HG03558 (cell line): ENCODE data around the gene ABHD11.

Experiments
- ATAC-seq: cut with Tn5 transposase; IDR thresholded peaks from one replicate; pipeline ENCODE4 v1.9.1; 2021; ENCODE audit warnings: moderate number of reproducible peaks; ENCODE audit not compliant: unreplicated experiment; ENCODE audit errors: extremely low read depth

The ABHD11 gene

GRCh38 chr7:73702665-73703064 is 35.9 kb downstream of the ABHD11 start:
- ATAC-seq = no peak

DNA sequence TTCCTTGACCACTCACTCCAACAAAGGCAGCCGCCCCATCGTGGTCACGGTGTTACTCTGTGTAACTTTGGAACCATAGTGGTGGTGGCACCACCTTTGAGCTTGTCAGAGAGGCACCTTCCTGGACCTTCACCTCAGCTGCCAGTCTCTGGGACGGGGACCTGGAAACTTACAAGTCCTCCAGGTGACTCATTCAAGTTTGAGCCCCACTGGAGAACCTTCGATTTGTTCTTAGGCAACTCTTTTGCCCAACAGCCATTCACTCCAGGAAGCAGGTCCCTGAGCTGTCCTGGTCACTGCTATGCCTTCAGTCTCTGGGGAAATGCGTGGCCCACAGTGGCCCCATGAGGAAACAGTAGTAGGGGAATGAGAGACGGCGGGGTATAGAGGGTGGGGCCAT is 36.4 kb downstream of the ABHD11 start:
- ATAC-seq = no peak

DNA sequence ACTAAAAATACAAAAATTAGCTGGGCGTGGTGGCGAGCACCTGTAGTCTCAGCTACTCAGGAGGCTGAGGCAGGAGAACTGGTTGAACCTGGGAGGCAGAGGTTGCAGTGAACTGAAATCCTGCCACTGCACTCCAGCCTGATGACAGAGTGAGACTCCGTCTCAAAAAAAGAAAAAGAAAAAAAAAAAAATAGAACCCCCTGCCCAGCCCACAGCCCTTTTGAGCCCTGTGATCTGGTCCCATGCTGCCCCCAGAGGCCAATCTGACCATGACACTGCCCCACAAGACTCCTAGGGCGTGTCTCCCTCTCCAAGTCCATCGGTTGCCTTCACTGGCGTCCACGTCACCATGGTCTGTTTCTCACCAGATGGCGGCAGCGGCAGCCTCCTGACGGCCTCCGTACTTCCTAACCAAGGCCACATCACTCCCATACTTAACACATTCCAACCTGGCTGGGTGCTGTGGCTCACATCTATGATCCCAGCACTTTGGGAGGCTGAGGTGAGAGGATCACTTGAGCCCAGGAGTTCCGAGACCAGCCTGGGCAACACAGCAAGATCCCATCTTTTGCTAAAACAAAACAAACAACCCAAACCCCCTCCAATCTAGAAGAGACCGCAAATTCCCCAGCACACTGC is 37.1 kb downstream of the ABHD11 start:
- no peak for ATAC-seq

DNA sequence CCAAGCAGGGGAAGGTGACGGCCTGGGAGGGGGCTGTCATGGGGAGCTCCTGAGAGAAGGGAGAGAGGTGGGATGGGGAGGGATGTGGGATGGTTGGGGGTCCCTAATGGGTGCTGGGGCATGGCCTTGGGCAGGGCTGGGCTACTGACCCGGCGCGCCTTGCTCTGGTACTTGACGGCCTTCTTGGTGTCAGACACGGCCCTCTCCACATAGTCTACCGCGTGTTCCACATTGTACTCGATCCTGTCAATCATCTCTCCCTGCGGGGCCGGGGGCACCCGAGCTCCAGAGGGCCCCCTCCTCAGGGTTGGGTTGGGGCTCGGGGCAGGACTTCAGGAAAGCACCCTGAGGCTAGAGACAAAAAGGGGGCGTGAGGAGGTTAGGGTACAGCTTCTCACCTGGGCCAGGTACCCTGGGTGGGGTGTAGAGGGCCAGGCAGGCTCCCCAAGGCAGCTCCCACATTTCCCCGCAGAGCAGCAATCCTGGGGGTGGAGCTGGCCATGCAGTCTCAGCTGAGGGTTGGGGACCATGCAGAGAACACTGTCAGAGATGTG is 37.9 kb downstream of the ABHD11 start:
- no peak for ATAC-seq

GRCh38 chr7:73700069-73700423 is 38.6 kb downstream of the ABHD11 start:
- no peak for ATAC-seq

DNA sequence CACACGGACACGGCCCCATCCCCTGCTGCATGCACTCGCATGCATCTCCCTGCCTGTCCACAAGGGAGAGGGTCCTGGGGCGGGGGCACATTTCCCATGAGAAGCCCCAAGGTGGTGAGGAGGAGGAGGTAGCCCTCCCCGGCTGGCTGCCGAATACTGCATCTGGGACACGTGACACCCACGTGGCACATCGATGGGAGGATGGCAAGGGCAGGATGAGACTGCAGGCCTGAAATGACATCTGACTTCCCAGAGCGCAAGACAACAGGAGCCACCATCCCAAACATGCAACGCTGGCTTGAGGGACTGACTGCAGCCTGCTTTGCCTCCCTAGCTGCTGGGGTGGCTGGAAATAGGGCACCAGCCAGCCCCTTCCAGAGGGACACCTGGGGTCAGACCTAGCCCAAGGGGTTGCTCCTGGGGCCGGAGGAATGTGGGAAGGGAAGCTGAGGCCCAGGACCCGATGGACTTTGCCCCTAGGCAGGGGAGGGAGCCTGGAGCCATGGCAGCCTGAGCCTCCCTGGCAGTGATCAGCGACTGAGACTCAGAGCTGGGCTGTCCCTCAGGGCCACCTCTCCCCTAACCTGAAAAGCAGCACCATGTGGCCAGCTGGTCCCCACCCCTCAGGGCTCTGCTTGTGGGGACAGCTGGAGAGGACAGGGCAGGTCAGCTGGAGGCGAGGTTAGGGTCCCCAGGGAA is 39.1 kb downstream of the ABHD11 start:
- ATAC-seq = no peak

DNA sequence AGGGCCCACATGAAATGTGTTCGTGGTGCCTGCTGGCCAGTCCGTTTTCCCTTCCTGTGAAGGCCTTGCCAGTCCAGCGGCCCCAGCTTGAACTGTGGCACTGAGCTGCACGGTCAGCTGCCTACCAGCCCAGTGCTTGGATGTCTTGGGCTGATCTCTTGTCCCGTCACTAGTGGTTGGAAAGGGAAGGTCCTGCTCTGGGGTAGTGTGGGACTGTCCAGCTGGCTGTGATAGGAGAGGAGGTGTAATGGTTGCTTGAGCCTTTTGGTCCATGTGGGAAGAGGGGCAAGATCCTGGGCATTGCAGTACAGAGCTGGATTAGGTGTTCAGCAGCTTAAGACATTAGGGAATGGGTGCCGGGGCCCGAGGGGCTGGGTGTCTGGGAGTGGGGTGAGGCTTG is 40.2 kb downstream of the ABHD11 start:
- no peak for ATAC-seq

DNA sequence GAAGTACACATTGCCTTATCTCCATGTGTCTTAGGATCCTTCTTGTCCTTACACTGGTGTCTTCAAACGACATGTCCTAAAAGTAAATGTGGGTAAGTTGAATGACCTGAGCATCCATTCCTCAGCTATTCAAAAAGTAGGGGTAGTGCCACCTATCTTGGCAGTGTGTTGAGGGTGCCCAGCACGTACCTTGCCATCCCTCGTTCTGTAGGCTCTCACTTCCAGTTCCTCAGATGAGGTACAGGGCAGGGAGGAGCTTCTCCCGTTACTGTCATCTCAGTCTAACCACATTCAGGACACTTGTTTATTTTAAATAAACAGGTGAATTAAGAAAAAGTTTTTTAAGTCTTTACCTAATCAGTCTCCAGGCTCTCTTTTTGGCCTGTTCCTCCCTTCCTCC is 42.2 kb downstream of the ABHD11 start:
- ATAC-seq = no peak

DNA sequence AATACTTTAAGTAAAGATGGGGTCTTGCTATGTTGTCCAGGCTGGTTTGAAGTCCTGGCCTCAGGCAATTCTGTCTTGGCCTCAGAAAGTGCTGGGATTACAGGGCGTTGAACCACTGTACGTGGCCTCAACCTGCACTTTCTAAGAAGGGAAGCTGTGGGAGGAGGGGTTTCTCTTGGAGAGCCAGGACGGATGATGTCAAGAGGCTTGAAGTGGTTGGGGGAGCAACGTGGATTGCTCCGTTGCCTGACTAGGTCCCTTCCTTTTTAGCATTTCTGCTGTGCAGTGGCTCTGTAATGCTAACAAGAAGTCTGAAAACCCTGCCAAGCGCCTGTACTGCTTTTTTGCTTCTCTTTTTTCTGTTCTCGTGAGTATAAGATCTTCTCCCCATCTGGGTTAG is 48.0 kb downstream of the ABHD11 start:
- ATAC-seq = no peak

DNA sequence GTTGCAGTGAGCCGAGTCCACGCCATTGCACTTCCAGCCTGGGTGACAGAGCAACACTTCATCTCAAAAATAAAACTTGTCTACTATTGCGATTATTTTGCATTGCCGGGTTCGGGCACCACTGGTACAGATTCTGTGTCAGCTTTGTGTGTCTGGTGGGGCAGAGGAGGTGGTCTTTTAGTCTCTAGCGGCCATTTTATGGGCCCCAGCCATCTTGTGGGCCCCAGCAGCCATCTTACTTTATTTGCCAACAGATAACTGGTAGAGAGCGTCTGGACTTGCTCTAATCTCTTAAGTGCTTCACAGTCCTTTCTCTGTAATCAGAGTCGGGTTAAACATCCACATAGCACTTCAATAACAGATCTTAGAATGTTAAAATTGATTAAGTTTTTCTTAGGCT is 50.3 kb downstream of the ABHD11 start:
- ATAC-seq = no peak
